Neural crest cell (in vitro differentiated cells): Measurements from ENCODE around the gene AGK. TPM values are rescaled to one million over a fixed set of nuclear protein-coding genes. Genes with fewer than 3 reads are reported as not detected.

Experiments
- DNase-seq: peaks from one replicate; pipeline ENCODE4 v3.0.0; 2021; ENCODE audit warnings: low read depth, mixed read lengths, low spot score
- H3K27ac Mint-ChIP-seq: one replicate; pipeline ENCODE4 v1.8.0; 2021; ENCODE audit warnings: mild to moderate bottlenecking, mixed read lengths; ENCODE audit not compliant: unreplicated experiment
- H3K27me3 Mint-ChIP-seq: 2 replicates; pipeline ENCODE4 v1.8.0; 2021; ENCODE audit warnings: low read depth, mild to moderate bottlenecking, mixed read lengths
- H3K36me3 Mint-ChIP-seq: 2 replicates; pipeline ENCODE4 v1.8.0; 2021; ENCODE audit warnings: low read depth, mild to moderate bottlenecking, mixed read lengths
- H3K4me1 Mint-ChIP-seq: 2 replicates; pipeline ENCODE4 v1.8.0; 2021; ENCODE audit warnings: mixed read lengths
- H3K4me3 Mint-ChIP-seq: one replicate; pipeline ENCODE4 v1.8.0; 2021; ENCODE audit warnings: mild to moderate bottlenecking, mixed read lengths
- H3K9me3 Mint-ChIP-seq: 2 replicates; pipeline ENCODE4 v1.8.0; 2021; ENCODE audit warnings: mixed read lengths
- CTCF ChIP-seq: fragments of 200-600 bp; sonication (generic); conservative IDR thresholded peaks from 2 replicates; pipeline ENCODE4 v1.5.0; 2021; ENCODE audit warnings: antibody characterized with exemption, mild to moderate bottlenecking
- total RNA-seq: library from RNA; stranded (reverse); gene quantifications from 2 replicates; pipeline ENCODE4 v1.2.1, GENCODE V29; 2021

The AGK gene
- total RNA-seq, 1 donor from 2014 or later, result 35.7 TPM

- no peaks in the 10 kb centered on the region for H3K4me1 Mint-ChIP-seq
- DNase-seq, result no peak
- no peak overlapping the region for H3K27ac Mint-ChIP-seq
- no peak for TF ChIP-seq CTCF
- H3K9me3 Mint-ChIP-seq, result no peaks in the 10 kb centered on the region
- peaks cover 16% of the 10 kb centered on the region for H3K36me3 Mint-ChIP-seq
- no peaks in the 10 kb centered on the region for H3K27me3 Mint-ChIP-seq
- H3K4me3 Mint-ChIP-seq, result no peak overlapping the region
Measured at GRCh38 chr7:141600168-141601006, 49.2 kb downstream of the AGK start.

- H3K9me3 Mint-ChIP-seq, result no peaks in the 10 kb centered on the region
- no peaks in the 10 kb centered on the region for H3K4me1 Mint-ChIP-seq
- no peak for DNase-seq
- no peak overlapping the region for H3K4me3 Mint-ChIP-seq
- H3K27ac Mint-ChIP-seq, result no peak overlapping the region
- H3K36me3 Mint-ChIP-seq, result peaks cover 22% of the 10 kb centered on the region
- TF ChIP-seq CTCF, result no peak
- no peaks in the 10 kb centered on the region for H3K27me3 Mint-ChIP-seq
Measured at GRCh38 chr7:141609576-141609975, 58.4 kb downstream of the AGK start.

- no peak for DNase-seq
- Mint-ChIP-seq H3K9me3 (no peaks in the 10 kb centered on the region), H3K4me1 (no peaks in the 10 kb centered on the region), H3K36me3 (peaks cover 28% of the 10 kb centered on the region), H3K27ac (no peak overlapping the region), H3K27me3 (no peaks in the 10 kb centered on the region), H3K4me3 (no peak overlapping the region)
- TF ChIP-seq CTCF, result no peak
Measured at GRCh38 chr7:141610671-141611070, 59.5 kb downstream of the AGK start.

GRCh38 chr7:141612861-141613260 lies 61.7 kb downstream of the AGK start:
- Mint-ChIP-seq H3K36me3 (peaks cover 36% of the 10 kb centered on the region), H3K27me3 (no peaks in the 10 kb centered on the region), H3K4me3 (no peak overlapping the region), H3K9me3 (no peaks in the 10 kb centered on the region), H3K4me1 (peaks cover 13% of the 10 kb centered on the region), H3K27ac (no peak overlapping the region)
- no peak for DNase-seq
- no peak for TF ChIP-seq CTCF

GRCh38 chr7:141617280-141617679 lies 66.1 kb downstream of the AGK start:
- Mint-ChIP-seq H3K27ac (no peak overlapping the region), H3K4me1 (peaks cover 13% of the 10 kb centered on the region), H3K4me3 (no peak overlapping the region), H3K27me3 (no peaks in the 10 kb centered on the region), H3K36me3 (peaks cover 27% of the 10 kb centered on the region), H3K9me3 (no peaks in the 10 kb centered on the region)
- no peak for TF ChIP-seq CTCF
- DNase-seq, result no peak
